HepG2 (cell line): ENCODE measurements around the gene TGM2. TPM values are rescaled to one million over a fixed set of nuclear protein-coding genes. Genes with fewer than 3 reads are reported as not detected.

Source experiments
- CBFB ChIP-seq: sonication (generic); formaldehyde crosslinking; IDR thresholded peaks from 2 replicates; pipeline ENCODE4 v1.4.0; 2020; ENCODE audit warnings: missing genetic modification reagents
- CBX1 ChIP-seq: IDR thresholded peaks from one replicate; pipeline ENCODE4 v1.6.1; 2016; ENCODE audit warnings: antibody characterized with exemption, low read depth
- CEBPZ ChIP-seq: IDR thresholded peaks from 2 replicates; pipeline ENCODE4 v1.6.1; 2012; ENCODE audit warnings: low read length, improper control_type of control experiment
- CREM ChIP-seq, 2 experiments: sonication (generic) in 1 of 2; formaldehyde crosslinking in 1 of 2; IDR thresholded peaks; 2 replicates each; pipeline versions ENCODE4 v1.4.0 to v1.6.1; 2016 to 2020; ENCODE audit warnings: antibody characterized with exemption in 1 of 2, mild to moderate bottlenecking in 1 of 2, missing genetic modification reagents in 1 of 2
- FOXA1 ChIP-seq, 2 experiments: fragments of 450-650 bp in 1 of 2; sonication (generic) in 1 of 2; formaldehyde crosslinking in 1 of 2; IDR thresholded peaks; 2 replicates each; pipeline versions ENCODE4 v1.4.0 to v1.6.1; 2016 to 2020; ENCODE audit warnings: missing genetic modification reagents in 1 of 2
- GABPA ChIP-seq, 2 experiments: IDR thresholded peaks; 2 replicates each; pipeline ENCODE4 v1.6.1; 2011 to 2016; ENCODE audit warnings: low read depth in 2 of 2, low read length in 1 of 2, missing biosample characterization in 1 of 2, missing genetic modification characterization in 1 of 2
- GATAD2A ChIP-seq: IDR thresholded peaks from 2 replicates; pipeline ENCODE4 v1.6.1; 2016
- RCOR2 ChIP-seq: IDR thresholded peaks from 2 replicates; pipeline ENCODE4 v1.6.1; 2016; ENCODE audit warnings: missing biosample characterization, missing genetic modification reagents
- REL ChIP-seq: sonication (generic); formaldehyde crosslinking; conservative IDR thresholded peaks from 2 replicates; pipeline ENCODE4 v1.8.0; 2022; ENCODE audit warnings: mild to moderate bottlenecking, missing genetic modification reagents, moderate library complexity
- SNRNP70 ChIP-seq: fragments of 200-400 bp; formaldehyde crosslinking; IDR thresholded peaks from 2 replicates; pipeline ENCODE4 v1.6.1; 2017; ENCODE audit warnings: mild to moderate bottlenecking, low read depth, low read length, moderate library complexity
- ZEB1 ChIP-seq: IDR thresholded peaks from 2 replicates; pipeline ENCODE4 v1.6.1; 2012; ENCODE audit warnings: mild to moderate bottlenecking, low read depth, inconsistent platforms; ENCODE audit not compliant: insufficient replicate concordance
- ZKSCAN5 ChIP-seq: sonication (generic); formaldehyde crosslinking; IDR thresholded peaks from 2 replicates; pipeline ENCODE4 v1.5.1; 2020; ENCODE audit warnings: mild to moderate bottlenecking, missing genetic modification reagents
- ZNF792 ChIP-seq: IDR thresholded peaks from 2 replicates; pipeline ENCODE4 v1.6.1; 2016
- polyA plus RNA-seq, 8 experiments: library from polyadenylated mRNA; depleted of rRNA in 3 of 8; stranded (reverse) in 7 of 8; unstranded in 1 of 8; fragments of >200 nt; fragmentation: Illumina TruSeq in 4 of 8; extraction: Trizol in 4 of 8; gene quantifications; 2 replicates each; pipeline versions ENCODE4 v1.2.1 to v1.2.3, GENCODE V29; 2011 to 2016; ENCODE audit warnings: low read depth in 4 of 8, missing spikeins in 1 of 8, mixed read lengths in 1 of 8; ENCODE audit not compliant: insufficient read depth in 1 of 8
- total RNA-seq, 5 experiments: library from RNA; depleted of rRNA; stranded (reverse); fragments of >200 nt; fragmentation: Illumina TruSeq; extraction: Trizol; gene quantifications; 2 replicates each; pipeline ENCODE4 v1.2.3, GENCODE V29; 2016; ENCODE audit warnings: low read depth in 1 of 5
- TF ChIP-seq, protein P1 (sequence below): IDR thresholded peaks from 2 replicates; pipeline ENCODE4 v1.6.1; 2016; ENCODE audit warnings: missing genetic modification reagents, missing compliant biosample characterization
- TF ChIP-seq, protein P2 (sequence below): IDR thresholded peaks from 2 replicates; pipeline ENCODE4 v1.6.1; 2012; ENCODE audit warnings: inconsistent platforms
- TF ChIP-seq, protein P3 (sequence below): sonication (generic); formaldehyde crosslinking; IDR thresholded peaks from one replicate; pipeline ENCODE4 v1.5.1; 2020; ENCODE audit warnings: mild to moderate bottlenecking, missing genetic modification reagents; ENCODE audit errors: not compliant biosample characterization

Gene TGM2
- total and polyA plus RNA-seq, 2 of the 13 experiments (the other 11 are each of a cell fraction or from before 2014, with no cell fraction given): 4.2 to 46.4 TPM

DNA sequence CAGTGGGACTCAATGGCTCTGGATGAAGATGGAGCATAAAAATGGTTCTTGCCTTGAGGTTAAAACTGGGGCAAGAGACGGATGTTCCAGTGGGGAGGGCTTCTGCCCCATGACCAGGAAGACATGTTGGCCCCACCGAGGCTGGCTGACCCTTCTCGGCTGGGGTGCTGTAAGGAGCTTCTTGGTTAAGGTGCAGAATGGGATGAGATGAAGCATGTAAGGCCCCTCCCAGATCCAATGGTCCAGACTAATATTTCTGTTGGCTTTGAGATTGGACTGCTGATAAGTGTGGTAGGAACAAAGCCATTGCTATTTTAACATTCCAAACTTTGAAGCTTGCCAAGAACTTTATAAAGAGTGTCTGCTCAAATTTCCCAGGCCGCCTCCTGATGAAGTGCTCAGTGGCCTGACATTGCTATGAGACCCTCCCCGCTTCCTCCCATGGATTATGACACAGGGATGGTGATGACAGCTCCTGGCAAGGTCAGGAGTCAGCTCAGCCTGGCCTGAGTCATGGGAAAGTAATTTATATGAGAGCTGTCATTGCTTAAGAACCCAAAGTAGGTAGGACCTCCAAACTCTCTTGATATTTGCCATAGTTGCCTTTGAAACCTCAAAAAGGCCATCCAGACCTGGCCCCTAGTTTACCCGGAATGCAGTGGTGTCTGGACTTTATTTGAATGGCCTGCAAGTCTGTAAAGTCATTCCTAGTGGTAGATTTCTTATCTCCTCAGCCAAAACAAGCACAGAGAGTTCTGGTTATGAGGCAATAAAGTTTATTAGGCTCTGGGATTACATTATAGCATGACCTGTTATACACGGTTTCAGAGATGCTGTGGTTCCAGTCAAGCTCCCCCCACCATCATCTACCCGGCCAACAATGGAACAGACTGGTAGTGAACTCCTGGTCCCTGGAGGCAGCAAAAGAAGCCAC, 55.2 kb downstream of the TGM2 start (continued):
- TF ChIP-seq GABPA (IDR thresholded peaks at IDR 0.05; ENCODE audit: low read depth, low read length): peak; percentile 8; the same call in 1 of the 2 replicates
- no peak for TF ChIP-seq GABPA (CRISPR knock-in tag; IDR thresholded peaks at IDR 0.05; ENCODE audit: low read depth)
- no peak for TF ChIP-seq CBFB (CRISPR knock-in tag)
- TF ChIP-seq, protein P1, sequence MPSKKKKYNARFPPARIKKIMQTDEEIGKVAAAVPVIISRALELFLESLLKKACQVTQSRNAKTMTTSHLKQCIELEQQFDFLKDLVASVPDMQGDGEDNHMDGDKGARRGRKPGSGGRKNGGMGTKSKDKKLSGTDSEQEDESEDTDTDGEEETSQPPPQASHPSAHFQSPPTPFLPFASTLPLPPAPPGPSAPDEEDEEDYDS (CRISPR knock-in tag): 0 out of 2 replicates have a peak, but pooled peaks have one; percentile 25
- TF ChIP-seq, protein P2, sequence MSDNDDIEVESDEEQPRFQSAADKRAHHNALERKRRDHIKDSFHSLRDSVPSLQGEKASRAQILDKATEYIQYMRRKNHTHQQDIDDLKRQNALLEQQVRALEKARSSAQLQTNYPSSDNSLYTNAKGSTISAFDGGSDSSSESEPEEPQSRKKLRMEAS: no peak
- no peak for TF ChIP-seq SNRNP70
- TF ChIP-seq, protein P3, sequence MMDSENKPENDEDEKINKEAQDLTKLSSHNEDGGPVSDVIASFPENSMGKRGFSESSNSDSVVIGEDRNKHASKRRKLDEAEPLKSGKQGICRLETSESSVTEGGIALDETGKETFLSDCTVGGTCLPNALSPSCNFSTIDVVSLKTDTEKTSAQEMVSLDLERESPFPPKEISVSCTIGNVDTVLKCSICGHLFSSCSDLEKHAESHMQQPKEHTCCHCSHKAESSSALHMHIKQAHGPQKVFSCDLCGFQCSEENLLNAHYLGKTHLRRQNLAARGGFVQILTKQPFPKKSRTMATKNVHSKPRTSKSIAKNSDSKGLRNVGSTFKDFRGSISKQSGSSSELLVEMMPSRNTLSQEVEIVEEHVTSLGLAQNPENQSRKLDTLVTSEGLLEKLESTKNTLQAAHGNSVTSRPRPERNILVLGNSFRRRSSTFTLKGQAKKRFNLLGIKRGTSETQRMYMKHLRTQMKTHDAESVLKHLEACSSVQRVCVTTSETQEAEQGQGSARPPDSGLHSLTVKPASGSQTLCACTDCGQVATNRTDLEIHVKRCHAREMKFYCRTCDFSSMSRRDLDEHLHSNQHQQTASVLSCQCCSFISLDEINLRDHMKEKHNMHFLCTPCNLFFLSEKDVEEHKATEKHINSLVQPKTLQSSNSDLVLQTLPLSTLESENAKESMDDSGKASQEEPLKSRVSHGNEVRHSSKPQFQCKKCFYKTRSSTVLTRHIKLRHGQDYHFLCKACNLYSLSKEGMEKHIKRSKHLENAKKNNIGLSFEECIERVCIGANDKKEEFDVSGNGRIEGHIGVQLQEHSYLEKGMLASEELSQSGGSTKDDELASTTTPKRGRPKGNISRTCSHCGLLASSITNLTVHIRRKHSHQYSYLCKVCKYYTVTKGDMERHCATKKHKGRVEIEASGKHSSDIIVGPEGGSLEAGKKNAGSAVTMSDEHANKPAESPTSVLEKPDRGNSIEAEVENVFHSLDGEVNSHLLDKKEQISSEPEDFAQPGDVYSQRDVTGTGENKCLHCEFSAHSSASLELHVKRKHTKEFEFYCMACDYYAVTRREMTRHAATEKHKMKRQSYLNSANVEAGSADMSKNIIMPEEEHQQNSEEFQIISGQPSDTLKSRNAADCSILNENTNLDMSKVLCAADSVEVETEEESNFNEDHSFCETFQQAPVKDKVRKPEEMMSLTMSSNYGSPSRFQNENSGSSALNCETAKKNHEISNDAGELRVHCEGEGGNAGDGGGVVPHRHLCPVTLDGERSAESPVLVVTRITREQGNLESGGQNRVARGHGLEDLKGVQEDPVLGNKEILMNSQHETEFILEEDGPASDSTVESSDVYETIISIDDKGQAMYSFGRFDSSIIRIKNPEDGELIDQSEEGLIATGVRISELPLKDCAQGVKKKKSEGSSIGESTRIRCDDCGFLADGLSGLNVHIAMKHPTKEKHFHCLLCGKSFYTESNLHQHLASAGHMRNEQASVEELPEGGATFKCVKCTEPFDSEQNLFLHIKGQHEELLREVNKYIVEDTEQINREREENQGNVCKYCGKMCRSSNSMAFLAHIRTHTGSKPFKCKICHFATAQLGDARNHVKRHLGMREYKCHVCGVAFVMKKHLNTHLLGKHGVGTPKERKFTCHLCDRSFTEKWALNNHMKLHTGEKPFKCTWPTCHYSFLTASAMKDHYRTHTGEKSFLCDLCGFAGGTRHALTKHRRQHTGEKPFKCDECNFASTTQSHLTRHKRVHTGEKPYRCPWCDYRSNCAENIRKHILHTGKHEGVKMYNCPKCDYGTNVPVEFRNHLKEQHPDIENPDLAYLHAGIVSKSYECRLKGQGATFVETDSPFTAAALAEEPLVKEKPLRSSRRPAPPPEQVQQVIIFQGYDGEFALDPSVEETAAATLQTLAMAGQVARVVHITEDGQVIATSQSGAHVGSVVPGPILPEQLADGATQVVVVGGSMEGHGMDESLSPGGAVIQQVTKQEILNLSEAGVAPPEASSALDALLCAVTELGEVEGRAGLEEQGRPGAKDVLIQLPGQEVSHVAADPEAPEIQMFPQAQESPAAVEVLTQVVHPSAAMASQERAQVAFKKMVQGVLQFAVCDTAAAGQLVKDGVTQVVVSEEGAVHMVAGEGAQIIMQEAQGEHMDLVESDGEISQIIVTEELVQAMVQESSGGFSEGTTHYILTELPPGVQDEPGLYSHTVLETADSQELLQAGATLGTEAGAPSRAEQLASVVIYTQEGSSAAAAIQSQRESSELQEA: no peak
- TF ChIP-seq CREM (IDR thresholded peaks at IDR 0.05): peak; percentile 56; the same call in 1 of the 2 replicates
- no peak for TF ChIP-seq CREM (CRISPR knock-in tag; IDR thresholded peaks at IDR 0.05)
- peak; percentile 88 for TF ChIP-seq GATAD2A (CRISPR knock-in tag)
- no peak for TF ChIP-seq REL (CRISPR knock-in tag)
- peak; percentile 60; the same call in 1 of the 2 replicates for TF ChIP-seq RCOR2 (CRISPR knock-in tag)
- TF ChIP-seq ZNF792 (CRISPR knock-in tag): peak; percentile 77; the same call in 1 of the 2 replicates
- TF ChIP-seq CBX1: no peak
- TF ChIP-seq FOXA1 (IDR thresholded peaks at IDR 0.05): no peak
- peak; percentile 17; the same call in 1 of the 2 replicates for TF ChIP-seq FOXA1 (CRISPR knock-in tag; IDR thresholded peaks at IDR 0.05)
- TF ChIP-seq ZEB1: no peak
- TF ChIP-seq CEBPZ: no peak
- TF ChIP-seq ZKSCAN5 (CRISPR knock-in tag): no peak
